Liver (tissue), 9 donors: ENCODE measurements around the gene ULBP1. TPM values are rescaled to one million over a fixed set of nuclear protein-coding genes. Genes with fewer than 3 reads are reported as not detected.

ENCODE experiments used
- DNase-seq: peaks from one replicate; pipeline ENCODE4 v3.0.0-alpha.2; 2017; ENCODE audit warnings: low spot score
- H3K27ac ChIP-seq, 2 donors: one replicate each; pipeline ENCODE4 v1.7.0; 2013; ENCODE audit warnings: inconsistent platforms in 2 of 2, low read length in 2 of 2, control low read depth in 1 of 2, low read depth in 1 of 2, mild to moderate bottlenecking in 1 of 2
- H3K27me3 ChIP-seq, 4 donors: one replicate each; pipeline versions ENCODE4 v1.6.1 to v1.7.0; 2013; ENCODE audit warnings: low read length in 3 of 4, inconsistent platforms in 1 of 4, mild to moderate bottlenecking in 1 of 4, moderate library complexity in 1 of 4; ENCODE audit not compliant: control insufficient read depth in 4 of 4, insufficient read depth in 4 of 4
- H3K36me3 ChIP-seq, 4 donors: one replicate each; pipeline versions ENCODE4 v1.6.1 to v1.7.0; 2013; ENCODE audit warnings: low read length in 3 of 4, mild to moderate bottlenecking in 3 of 4, low read depth in 1 of 4, moderate library complexity in 1 of 4; ENCODE audit not compliant: control insufficient read depth in 4 of 4, insufficient read depth in 3 of 4
- H3K4me1 ChIP-seq, 4 donors: one replicate each; pipeline versions ENCODE4 v1.6.1 to v1.7.0; 2013; ENCODE audit warnings: low read length in 3 of 4, mild to moderate bottlenecking in 3 of 4, moderate library complexity in 1 of 4; ENCODE audit not compliant: control insufficient read depth in 4 of 4, insufficient read depth in 4 of 4
- H3K4me3 ChIP-seq, 3 donors: one replicate each; pipeline versions ENCODE4 v1.6.1 to v1.7.0; 2013; ENCODE audit warnings: low read length in 3 of 3, control low read depth in 1 of 3, low read depth in 1 of 3, mild to moderate bottlenecking in 1 of 3
- H3K9ac ChIP-seq, 2 donors: one replicate each; pipeline ENCODE4 v1.7.0; 2013; ENCODE audit warnings: low read length in 2 of 2, mild to moderate bottlenecking in 2 of 2, moderate library complexity in 2 of 2, control low read depth in 1 of 2, low read depth in 1 of 2
- H3K9me3 ChIP-seq, 4 donors: one replicate each; pipeline versions ENCODE4 v1.6.1 to v1.7.0; 2013; ENCODE audit warnings: low read length in 3 of 4; ENCODE audit not compliant: control insufficient read depth in 4 of 4
- EGR1 ChIP-seq, 2 donors: IDR thresholded peaks; 2 replicates each; pipeline ENCODE4 v1.6.1; 2016 to 2018; ENCODE audit warnings: antibody characterized with exemption in 2 of 2, low read depth in 2 of 2
- FOXA1 ChIP-seq: IDR thresholded peaks from 2 replicates; pipeline ENCODE4 v1.6.1; 2016; ENCODE audit warnings: antibody characterized with exemption
- FOXA2 ChIP-seq: IDR thresholded peaks from 2 replicates; pipeline ENCODE4 v1.6.1; 2016; ENCODE audit warnings: antibody characterized with exemption
- GABPA ChIP-seq, 2 donors: IDR thresholded peaks in 1 of 2; conservative IDR thresholded peaks in 1 of 2; 2 replicates each; pipeline ENCODE4 v1.6.1; 2016; ENCODE audit warnings: antibody characterized with exemption in 2 of 2, mild to moderate bottlenecking in 1 of 2, moderate library complexity in 1 of 2
- HNF4A ChIP-seq, 2 donors: conservative IDR thresholded peaks; 2 replicates each; pipeline ENCODE4 v1.6.1; 2016; ENCODE audit warnings: antibody characterized with exemption in 2 of 2, mild to moderate bottlenecking in 2 of 2
- HNF4G ChIP-seq: IDR thresholded peaks from 2 replicates; pipeline ENCODE4 v1.6.1; 2016; ENCODE audit warnings: antibody characterized with exemption
- JUND ChIP-seq, 2 donors: IDR thresholded peaks; 2 replicates each; pipeline ENCODE4 v1.6.1; 2016; ENCODE audit warnings: antibody characterized with exemption in 2 of 2
- NR2F2 ChIP-seq: IDR thresholded peaks from 2 replicates; pipeline ENCODE4 v1.6.1; 2016; ENCODE audit warnings: antibody characterized with exemption
- RXRA ChIP-seq, 2 donors: IDR thresholded peaks; 2 replicates each; pipeline ENCODE4 v1.6.1; 2017 to 2018; ENCODE audit warnings: antibody characterized with exemption in 2 of 2, mild to moderate bottlenecking in 1 of 2
- SP1 ChIP-seq: IDR thresholded peaks from 2 replicates; pipeline ENCODE4 v1.6.1; 2018; ENCODE audit warnings: antibody characterized with exemption, mild to moderate bottlenecking
- TAF1 ChIP-seq: conservative IDR thresholded peaks from 2 replicates; pipeline ENCODE4 v1.6.1; 2016; ENCODE audit warnings: antibody characterized with exemption, mild to moderate bottlenecking
- YY1 ChIP-seq: IDR thresholded peaks from 2 replicates; pipeline ENCODE4 v1.6.1; 2016; ENCODE audit warnings: antibody characterized with exemption, mild to moderate bottlenecking
- WGBS: extraction: QIAGEN DNeasy Blood & Tissue Kit; methylation state at CpG from one replicate; pipeline ENCODE4 v1.1.7; 2013; 5-methylcytosine and 5-hydroxymethylcytosine counted together
- polyA plus RNA-seq, 2 donors: library from polyadenylated mRNA; stranded (reverse) in 1 of 2; unstranded in 1 of 2; fragments of 200-250 nt in 1 of 2; fragments of >200 nt in 1 of 2; fragmentation: Nextera tagmentation in 1 of 2; extraction: Ambion mirVana in 1 of 2; gene quantifications; one replicate each; pipeline versions ENCODE4 v1.2.1 to v1.2.3, GENCODE V29; 2013 to 2015
- total RNA-seq, 2 donors: library from RNA; depleted of rRNA; stranded (reverse); fragments of >200 nt; gene quantifications; one replicate each; pipeline ENCODE4 v1.2.3, GENCODE V29; 2014
- TF ChIP-seq, protein P1 (sequence below): fragments of 150-350 bp; IDR thresholded peaks from 2 replicates; pipeline ENCODE4 v1.5.1; 2017; ENCODE audit warnings: improper control_type of control experiment, low read depth, low read length; ENCODE audit not compliant: missing input control
- TF ChIP-seq, protein P2 (sequence below): IDR thresholded peaks from 2 replicates; pipeline ENCODE4 v1.6.1; 2016; ENCODE audit warnings: antibody characterized with exemption
- TF ChIP-seq, protein P3 (sequence below): IDR thresholded peaks from 2 replicates; pipeline ENCODE4 v1.6.1; 2016; ENCODE audit warnings: antibody characterized with exemption
- TF ChIP-seq, protein P4 (sequence below): IDR thresholded peaks from 2 replicates; pipeline ENCODE4 v1.6.1; 2016; ENCODE audit warnings: antibody characterized with exemption
- donor health status: healthy.
- donor health status: healthy.
- donor health status: healthy.
- donor health status: healthy.
- donor health status: healthy.

The ULBP1 gene
- total and polyA plus RNA-seq, 4 donors = under 0.01 to 0.05 (median 0.03) TPM; not detected in 1

DNA sequence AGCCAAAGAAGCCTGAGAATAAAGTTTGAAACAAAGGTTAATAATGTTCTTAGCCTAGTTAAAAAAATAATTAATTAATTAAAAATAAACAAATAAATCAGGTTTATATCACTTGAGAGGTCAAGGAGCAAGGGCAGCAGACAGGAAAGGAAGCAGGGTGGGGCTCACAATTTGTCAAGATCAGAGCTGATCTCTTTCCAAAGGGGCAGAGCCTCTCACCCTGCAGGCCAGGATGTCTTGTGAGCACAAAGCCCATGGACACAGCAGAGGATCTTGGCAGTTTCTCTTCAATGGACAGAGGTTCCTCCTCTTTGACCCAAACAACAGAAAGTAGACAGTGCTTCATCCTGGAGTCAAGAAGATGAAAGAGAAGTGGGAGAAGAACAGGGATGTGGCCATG lies 14.9 kb downstream of the ULBP1 start:
- TF ChIP-seq YY1 (no peak), NR2F2 (no peak), SP1 (no peak), FOXA1 (no peak), EGR1 (IDR thresholded peaks at IDR 0.05; ENCODE audit: low read depth in 2 of 2) (no peak), HNF4A (conservative IDR thresholded peaks at IDR 0.05) (no peak), HNF4G (no peak), RXRA (IDR thresholded peaks at IDR 0.05) (no peak), TAF1 (no peak), JUND (IDR thresholded peaks at IDR 0.05) (no peak), FOXA2 (no peak)
- TF ChIP-seq, protein P1, sequence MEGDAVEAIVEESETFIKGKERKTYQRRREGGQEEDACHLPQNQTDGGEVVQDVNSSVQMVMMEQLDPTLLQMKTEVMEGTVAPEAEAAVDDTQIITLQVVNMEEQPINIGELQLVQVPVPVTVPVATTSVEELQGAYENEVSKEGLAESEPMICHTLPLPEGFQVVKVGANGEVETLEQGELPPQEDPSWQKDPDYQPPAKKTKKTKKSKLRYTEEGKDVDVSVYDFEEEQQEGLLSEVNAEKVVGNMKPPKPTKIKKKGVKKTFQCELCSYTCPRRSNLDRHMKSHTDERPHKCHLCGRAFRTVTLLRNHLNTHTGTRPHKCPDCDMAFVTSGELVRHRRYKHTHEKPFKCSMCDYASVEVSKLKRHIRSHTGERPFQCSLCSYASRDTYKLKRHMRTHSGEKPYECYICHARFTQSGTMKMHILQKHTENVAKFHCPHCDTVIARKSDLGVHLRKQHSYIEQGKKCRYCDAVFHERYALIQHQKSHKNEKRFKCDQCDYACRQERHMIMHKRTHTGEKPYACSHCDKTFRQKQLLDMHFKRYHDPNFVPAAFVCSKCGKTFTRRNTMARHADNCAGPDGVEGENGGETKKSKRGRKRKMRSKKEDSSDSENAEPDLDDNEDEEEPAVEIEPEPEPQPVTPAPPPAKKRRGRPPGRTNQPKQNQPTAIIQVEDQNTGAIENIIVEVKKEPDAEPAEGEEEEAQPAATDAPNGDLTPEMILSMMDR = no peak
- TF ChIP-seq, protein P2, sequence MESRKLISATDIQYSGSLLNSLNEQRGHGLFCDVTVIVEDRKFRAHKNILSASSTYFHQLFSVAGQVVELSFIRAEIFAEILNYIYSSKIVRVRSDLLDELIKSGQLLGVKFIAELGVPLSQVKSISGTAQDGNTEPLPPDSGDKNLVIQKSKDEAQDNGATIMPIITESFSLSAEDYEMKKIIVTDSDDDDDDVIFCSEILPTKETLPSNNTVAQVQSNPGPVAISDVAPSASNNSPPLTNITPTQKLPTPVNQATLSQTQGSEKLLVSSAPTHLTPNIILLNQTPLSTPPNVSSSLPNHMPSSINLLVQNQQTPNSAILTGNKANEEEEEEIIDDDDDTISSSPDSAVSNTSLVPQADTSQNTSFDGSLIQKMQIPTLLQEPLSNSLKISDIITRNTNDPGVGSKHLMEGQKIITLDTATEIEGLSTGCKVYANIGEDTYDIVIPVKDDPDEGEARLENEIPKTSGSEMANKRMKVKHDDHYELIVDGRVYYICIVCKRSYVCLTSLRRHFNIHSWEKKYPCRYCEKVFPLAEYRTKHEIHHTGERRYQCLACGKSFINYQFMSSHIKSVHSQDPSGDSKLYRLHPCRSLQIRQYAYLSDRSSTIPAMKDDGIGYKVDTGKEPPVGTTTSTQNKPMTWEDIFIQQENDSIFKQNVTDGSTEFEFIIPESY = no peak
- TF ChIP-seq, protein P3, sequence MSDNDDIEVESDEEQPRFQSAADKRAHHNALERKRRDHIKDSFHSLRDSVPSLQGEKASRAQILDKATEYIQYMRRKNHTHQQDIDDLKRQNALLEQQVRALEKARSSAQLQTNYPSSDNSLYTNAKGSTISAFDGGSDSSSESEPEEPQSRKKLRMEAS = no peak
- TF ChIP-seq, protein P4, sequence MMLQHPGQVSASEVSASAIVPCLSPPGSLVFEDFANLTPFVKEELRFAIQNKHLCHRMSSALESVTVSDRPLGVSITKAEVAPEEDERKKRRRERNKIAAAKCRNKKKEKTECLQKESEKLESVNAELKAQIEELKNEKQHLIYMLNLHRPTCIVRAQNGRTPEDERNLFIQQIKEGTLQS = no peak
- peaks cover 0 to 6% (median 3%) of the 10 kb centered on the region in 4 donors for H3K27me3 ChIP-seq
- H3K27ac ChIP-seq = no peak overlapping the region
- H3K36me3 ChIP-seq = no peaks in the 10 kb centered on the region
- no peak overlapping the region for H3K9ac ChIP-seq
- DNase-seq = no peak
- no peak overlapping the region for H3K4me3 ChIP-seq
- H3K4me1 ChIP-seq = no peaks in the 10 kb centered on the region
- no peaks in the 10 kb centered on the region for H3K9me3 ChIP-seq

DNA sequence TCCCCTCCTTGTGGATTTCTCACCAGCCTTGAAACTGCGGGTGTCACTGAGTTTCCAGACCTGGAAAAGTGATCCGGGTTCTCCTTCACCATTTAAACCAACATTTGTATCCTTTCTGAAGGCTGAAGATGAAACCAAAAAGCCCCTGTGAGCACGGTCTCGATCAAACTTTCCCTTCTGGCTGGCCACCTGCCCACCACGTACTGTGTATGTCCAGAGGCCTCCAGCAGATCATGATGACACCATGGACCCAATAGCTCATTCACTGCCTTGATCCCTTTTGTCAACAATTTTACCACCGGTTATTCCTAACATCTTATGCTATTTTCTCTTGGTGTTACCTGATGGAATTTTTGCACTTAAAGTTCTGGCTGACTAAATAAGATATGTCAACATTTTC lies 15.6 kb downstream of the ULBP1 start:
- peaks cover 0 to 5% (median 1%) of the 10 kb centered on the region in 4 donors for H3K27me3 ChIP-seq
- no peak overlapping the region for H3K4me3 ChIP-seq
- TF ChIP-seq TAF1 (no peak), FOXA1 (no peak), FOXA2 (no peak), HNF4G (no peak), GABPA (IDR thresholded peaks at IDR 0.05 in 1 of 2, conservative IDR thresholded peaks at IDR 0.05 in 1 of 2) (no peak), JUND (IDR thresholded peaks at IDR 0.05) (no peak), EGR1 (IDR thresholded peaks at IDR 0.05; ENCODE audit: low read depth in 2 of 2) (no peak), NR2F2 (no peak), SP1 (no peak), RXRA (IDR thresholded peaks at IDR 0.05) (no peak), HNF4A (conservative IDR thresholded peaks at IDR 0.05) (no peak)
- TF ChIP-seq, protein P2 = no peak
- TF ChIP-seq, protein P3 = no peak
- H3K36me3 ChIP-seq = no peaks in the 10 kb centered on the region
- 72% methylated on average over 6 of the region's 6 CpGs for WGBS
- no peak overlapping the region for H3K27ac ChIP-seq
- H3K9me3 ChIP-seq = no peaks in the 10 kb centered on the region
- DNase-seq = no peak
- H3K4me1 ChIP-seq = no peaks in the 10 kb centered on the region
- no peak overlapping the region for H3K9ac ChIP-seq
